Superior temporal gyrus (tissue), 1 donor: ENCODE measurements around the gene TP53BP2.

ENCODE experiments used
- DNase-seq: peaks from one replicate; pipeline ENCODE4 v3.0.0-alpha.2; 2016; ENCODE audit errors: extremely low spot score

Gene TP53BP2

GRCh38 chr1:223793716-223794115, 52.0 kb downstream of the TP53BP2 start:
- no peak for DNase-seq

- no peak for DNase-seq
These were observed 53.7 kb downstream of the TP53BP2 start for GRCh38 chr1:223792046-223792445.

- DNase-seq: peak; percentile 80
These were observed 56.9 kb downstream of the TP53BP2 start for GRCh38 chr1:223788746-223789415.

GRCh38 chr1:223785808-223786207, 59.9 kb downstream of the TP53BP2 start:
- no peak for DNase-seq

GRCh38 chr1:223784541-223784940, 61.2 kb downstream of the TP53BP2 start:
- no peak for DNase-seq

GRCh38 chr1:223783676-223784075, 62.1 kb downstream of the TP53BP2 start:
- no peak for DNase-seq

- peak; percentile 62 for DNase-seq
These were observed 64.8 kb downstream of the TP53BP2 start for GRCh38 chr1:223780949-223781348.

- no peak for DNase-seq
These were observed 65.4 kb downstream of the TP53BP2 start for GRCh38 chr1:223780318-223780717.

- no peak for DNase-seq
These were observed 68.8 kb downstream of the TP53BP2 start for GRCh38 chr1:223776826-223777454.

GRCh38 chr1:223776075-223776814, 69.5 kb downstream of the TP53BP2 start:
- peak; percentile 7 for DNase-seq

GRCh38 chr1:223775711-223776074, 70.1 kb downstream of the TP53BP2 start:
- no peak for DNase-seq

GRCh38 chr1:223775054-223775453, 70.7 kb downstream of the TP53BP2 start:
- DNase-seq: peak; percentile 10

- peak; percentile 4 for DNase-seq
These were observed 71.5 kb downstream of the TP53BP2 start for GRCh38 chr1:223774134-223774814.

GRCh38 chr1:223772771-223773160, 73.0 kb downstream of the TP53BP2 start:
- DNase-seq: peak; percentile 19

- peak; percentile 53 for DNase-seq
These were observed 73.7 kb downstream of the TP53BP2 start for GRCh38 chr1:223771814-223772770.

GRCh38 chr1:223771469-223771813, 74.3 kb downstream of the TP53BP2 start:
- DNase-seq: no peak

GRCh38 chr1:223770621-223771315, 75.0 kb downstream of the TP53BP2 start:
- peak; percentile 7 for DNase-seq

GRCh38 chr1:223765719-223766340, 79.9 kb downstream of the TP53BP2 start:
- DNase-seq: peak; percentile 52

GRCh38 chr1:223765036-223765718, 80.6 kb downstream of the TP53BP2 start:
- peak; percentile 83 for DNase-seq

- DNase-seq: no peak
These were observed 81.9 kb downstream of the TP53BP2 start for GRCh38 chr1:223763881-223764280.
